ENCODE results near the gene XPO4. TPM values are rescaled to one million over a fixed set of nuclear protein-coding genes. Genes with fewer than 3 reads are reported as not detected.
"Not testable (repeated sequence)": the region's sequence is repeated elsewhere in the genome, so short reads cannot be mapped to it uniquely, and the experiment has no call there.

XPO4 gene
- total RNA-seq: 10 to 100 TPM; 10.5 to 13.6 TPM
- long read RNA-seq, full-length matches to known transcripts: 1 of 5 reads
- long read RNA-seq, partial matches to known transcripts: 1 of 5 reads
- long read RNA-seq, other reads (novel, unspliced or antisense): 3 of 5 reads

- intact Hi-C loops (cut with DNase I, micrococcal nuclease): no loop called here
- DNase-seq (peak; percentile 60 to 86), ATAC-seq (peak; percentile 92)
Measured at GRCh38 chr13:20902438-20903163, at the start of gene XPO4. Gene XPO4 (minus strand): TSS chr13:20902746. CDS start chr13:20902738, 8 bp downstream.

- intact Hi-C loops (cut with DNase I, micrococcal nuclease): loop anchor here in 1 of 2 donors (10.0 kb wide), 1 partner anchor 187 kb away; no protein-coding TSS in a partner anchor
- DNase-seq, ATAC-seq: not testable (repeated sequence)
Measured at GRCh38 chr13:20948001-20948400, 45.5 kb upstream of the XPO4 start.

- intact Hi-C loops (cut with DNase I, micrococcal nuclease): loop anchor here in 1 of 2 donors (10.0 kb wide), 1 partner anchor 189 kb away; no protein-coding TSS in a partner anchor
- ATAC-seq (no peak), DNase-seq (peak; percentile 22 to 28)
Measured at GRCh38 chr13:20945952-20946383, 43.4 kb upstream of the XPO4 start.

- intact Hi-C loops (cut with DNase I, micrococcal nuclease): loop anchor here in 1 of 2 donors (5.0 to 10.0 kb wide), 2 partner anchors 192 to 354 kb away; no protein-coding TSS in a partner anchor
- DNase-seq: peak in 1 of 2 donors; percentile 15
- ATAC-seq: peak; percentile 24
Measured at GRCh38 chr13:20942938-20943559, 40.5 kb upstream of the XPO4 start.

GRCh38 chr13:20940511-20940910, 38.0 kb upstream of the XPO4 start:
- not testable (repeated sequence) for ATAC-seq
- intact Hi-C loops (cut with DNase I, micrococcal nuclease): loop anchor here in 1 of 2 donors (5.0 to 10.0 kb wide), 2 partner anchors 194 to 357 kb away; no protein-coding TSS in a partner anchor

GRCh38 chr13:20940083-20940482, 37.5 kb upstream of the XPO4 start:
- DNase-seq: no peak
- ATAC-seq: no peak
- intact Hi-C loops (cut with DNase I, micrococcal nuclease): loop anchor here in 1 of 2 donors (5.0 to 10.0 kb wide), 2 partner anchors 195 to 357 kb away; no protein-coding TSS in a partner anchor

More at GRCh38 chr13:20940511-20940910, 38.0 kb upstream of the XPO4 start:
- not testable (repeated sequence) for DNase-seq

GRCh38 chr13:20939662-20940061, 37.1 kb upstream of the XPO4 start:
- intact Hi-C loops (cut with DNase I, micrococcal nuclease): loop anchor here in 1 of 2 donors (5.0 to 10.0 kb wide), 2 partner anchors 195 to 358 kb away; no protein-coding TSS in a partner anchor
- DNase-seq (no peak), ATAC-seq (no peak)

- intact Hi-C loops (cut with DNase I, micrococcal nuclease): no loop called here
- no peak for ATAC-seq
- no peak for DNase-seq
Measured at GRCh38 chr13:20938302-20938701, 35.8 kb upstream of the XPO4 start.

- intact Hi-C loops (cut with DNase I, micrococcal nuclease): loop anchor here (10.0 kb wide), 3 partner anchors 213 to 743 kb away; no protein-coding TSS in a partner anchor
- DNase-seq: no peak
- ATAC-seq: no peak
Measured at GRCh38 chr13:20927596-20928257, 25.2 kb upstream of the XPO4 start.

GRCh38 chr13:20925395-20925790, 22.8 kb upstream of the XPO4 start:
- intact Hi-C loops (cut with DNase I, micrococcal nuclease): loop anchor here (10.0 kb wide), 3 partner anchors 211 to 741 kb away; no protein-coding TSS in a partner anchor
- DNase-seq, ATAC-seq: not testable (repeated sequence)

GRCh38 chr13:20924758-20925394, 22.3 kb upstream of the XPO4 start:
- peak; percentile 60 to 91 for DNase-seq
- peak; percentile 42 for ATAC-seq
- intact Hi-C loops (cut with DNase I, micrococcal nuclease): loop anchor here (10.0 kb wide), 3 partner anchors 210 to 740 kb away; no protein-coding TSS in a partner anchor

- DNase-seq (no peak), ATAC-seq (no peak)
- intact Hi-C loops (cut with DNase I, micrococcal nuclease): loop anchor here (10.0 kb wide), 3 partner anchors 208 to 738 kb away; no protein-coding TSS in a partner anchor
Measured at GRCh38 chr13:20923272-20923671, 20.7 kb upstream of the XPO4 start.

- ATAC-seq (no peak), DNase-seq (no peak)
- intact Hi-C loops (cut with DNase I, micrococcal nuclease): loop anchor here (10.0 kb wide), 3 partner anchors 207 to 737 kb away; no protein-coding TSS in a partner anchor
Measured at GRCh38 chr13:20921572-20921971, 19.0 kb upstream of the XPO4 start.

GRCh38 chr13:20915676-20916075, 13.1 kb upstream of the XPO4 start:
- ATAC-seq; intact Hi-C loops (cut with DNase I, micrococcal nuclease); DNase-seq: not testable (repeated sequence)

GRCh38 chr13:20911037-20911436, 8.5 kb upstream of the XPO4 start:
- intact Hi-C loops (cut with DNase I, micrococcal nuclease): no loop called here
- ATAC-seq: no peak
- DNase-seq: no peak

GRCh38 chr13:20908714-20909497, 6.4 kb upstream of the XPO4 start:
- DNase-seq (no peak), ATAC-seq (no peak)
- intact Hi-C loops (cut with DNase I, micrococcal nuclease): no loop called here

- intact Hi-C loops (cut with DNase I, micrococcal nuclease): no loop called here
- DNase-seq (no peak), ATAC-seq (no peak)
Measured at GRCh38 chr13:20904908-20905307, 2.4 kb upstream of the XPO4 start.
